Activated CD8-positive, alpha-beta memory T cell treated with anti-CD3 and anti-CD28 coated beads, Interleukin-2, amount 10 ng/mL, durations not matched to agents 7 days and 5 days (primary cell): ENCODE measurements around the gene SLC25A13. TPM values are rescaled to one million over a fixed set of nuclear protein-coding genes. Genes with fewer than 3 reads are reported as not detected.

Experiments
- ATAC-seq: fragments of 150-1000 bp; cut with Tn5 transposase; one replicate; pipeline ENCODE4 v1.10.0; 2021; ENCODE audit warnings: moderate library complexity
- CTCF ChIA-PET: fragments of 350-600 bp; sonication (Branson Sonifier 250); formaldehyde crosslinking; loops from one replicate; lab custom pipeline; 2021; ENCODE audit warnings: antibody characterized with exemption; lab: Charles Lee
- DNase-seq: peaks from one replicate; pipeline ENCODE4 v3.0.0-alpha.2; 2020
- H3K27ac Mint-ChIP-seq: one replicate; pipeline ENCODE4 v1.8.0; 2021; ENCODE audit warnings: mild to moderate bottlenecking, mixed read lengths
- H3K27me3 Mint-ChIP-seq: one replicate; pipeline ENCODE4 v1.8.0; 2021; ENCODE audit warnings: mixed read lengths
- H3K36me3 Mint-ChIP-seq: one replicate; pipeline ENCODE4 v1.8.0; 2021; ENCODE audit warnings: mild to moderate bottlenecking, mixed read lengths
- H3K4me1 Mint-ChIP-seq: one replicate; pipeline ENCODE4 v1.8.0; 2021; ENCODE audit warnings: mixed read lengths
- H3K4me3 Mint-ChIP-seq: one replicate; pipeline ENCODE4 v1.8.0; 2021; ENCODE audit warnings: mild to moderate bottlenecking, moderate library complexity, mixed read lengths
- H3K9me3 Mint-ChIP-seq: one replicate; pipeline ENCODE4 v1.8.0; 2022; ENCODE audit warnings: low read depth, mixed read lengths
- microRNA-seq: library from miRNA; unstranded; fragments of <30 nt; microRNA quantifications from one replicate; pipeline ENCODE4 v1.2.0, GENCODE V29; 2022
- total RNA-seq, 2 experiments: library from RNA; stranded (reverse); gene quantifications; one replicate each; pipeline ENCODE4 v1.2.3, GENCODE V29; 2021

SLC25A13 gene
- total RNA-seq, 2 experiments from 2014 or later, result 7.9 to 10.4 TPM

DNA sequence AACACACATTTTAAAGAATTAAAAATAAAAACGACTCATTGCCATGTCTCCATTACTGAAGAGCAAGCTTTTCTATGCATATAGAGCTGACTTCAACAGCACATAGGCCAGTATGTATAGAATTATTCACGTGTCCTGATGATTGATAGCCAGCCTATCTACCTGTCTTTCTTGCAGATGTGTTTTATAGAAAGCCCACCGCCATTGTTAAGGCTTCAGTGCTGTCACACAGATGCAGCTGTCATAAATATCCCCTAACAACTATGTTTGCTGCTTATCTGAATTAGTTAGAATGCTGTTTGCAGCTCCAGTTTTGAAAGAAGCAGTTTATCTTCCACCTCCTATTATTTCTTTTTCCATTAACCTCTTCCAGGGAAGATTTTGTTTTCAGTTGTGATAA is 235.9 kb downstream of the SLC25A13 start:
- no peak overlapping the region for H3K27ac Mint-ChIP-seq
- H3K4me3 Mint-ChIP-seq, result no peak overlapping the region
- no peaks in the 10 kb centered on the region for H3K9me3 Mint-ChIP-seq
- H3K4me1 Mint-ChIP-seq, result no peaks in the 10 kb centered on the region
- H3K27me3 Mint-ChIP-seq, result peaks cover 29% of the 10 kb centered on the region
- DNase-seq (no peak), ATAC-seq (no peak)
- no peaks in the 10 kb centered on the region for H3K36me3 Mint-ChIP-seq
- CTCF ChIA-PET, result interaction anchor here (1.0 to 1.1 kb wide), 2 partner anchors 10 to 11 kb away, joined by 3 to 4 read pairs; no protein-coding TSS in a partner anchor

DNA sequence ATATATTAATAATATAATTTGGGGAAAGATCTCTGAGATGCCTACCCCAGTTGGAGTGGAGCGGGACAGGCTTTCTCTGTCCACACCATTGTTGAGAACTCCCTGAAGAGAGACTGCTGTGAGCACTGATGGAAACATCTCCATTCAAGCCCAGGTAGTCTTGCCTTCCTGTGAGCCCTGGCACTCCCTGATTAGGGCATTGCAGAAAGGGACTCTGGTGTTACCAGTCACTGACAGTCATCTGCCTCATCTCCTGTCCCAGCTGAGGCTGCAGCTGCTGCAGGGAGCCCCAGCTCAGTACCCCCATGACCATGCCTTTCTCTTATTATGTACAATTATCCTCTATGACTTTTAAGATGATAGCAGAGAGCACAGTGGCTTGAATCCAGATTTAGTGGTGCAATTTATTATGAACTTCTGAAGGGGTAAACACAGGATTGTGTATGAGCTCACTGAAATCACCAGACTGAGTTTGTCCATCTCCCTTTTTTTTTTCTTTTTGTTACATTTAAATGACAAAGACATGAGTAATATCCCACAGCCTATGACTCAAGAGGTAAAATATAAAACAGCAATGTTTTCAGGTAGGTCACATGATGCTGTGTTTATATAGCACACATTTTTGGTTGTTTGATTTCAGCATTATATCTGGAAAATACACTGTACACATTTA is 236.9 kb downstream of the SLC25A13 start:
- ATAC-seq, result no peak
- CTCF ChIA-PET, result interaction anchor here (1.1 kb wide), 1 partner anchor 10 kb away, joined by 4 read pairs; no protein-coding TSS in a partner anchor
- no peaks in the 10 kb centered on the region for H3K36me3 Mint-ChIP-seq

DNA sequence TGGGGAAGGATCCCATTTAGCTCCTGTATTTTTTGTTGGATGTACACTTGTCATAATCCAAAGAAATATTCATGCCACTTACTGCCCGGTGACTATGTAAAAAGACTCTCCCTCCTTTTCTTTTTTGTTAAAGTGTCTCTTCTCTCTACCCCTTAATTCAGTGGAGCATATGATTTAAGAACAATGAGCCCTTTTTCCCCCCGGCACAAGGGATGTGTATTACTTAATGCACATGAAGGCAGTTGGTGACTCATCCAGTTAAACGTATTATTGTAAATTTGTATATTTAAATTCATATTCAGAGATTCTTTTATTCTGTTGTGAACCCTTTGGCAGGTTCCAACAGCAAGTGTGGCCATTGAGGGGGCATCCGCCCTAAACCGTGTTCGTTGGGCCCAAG is 241.9 kb downstream of the SLC25A13 start:
- H3K27ac Mint-ChIP-seq, result no peak overlapping the region
- CTCF ChIA-PET, result no interaction called here
- ATAC-seq (no peak), DNase-seq (no peak)
- H3K36me3 Mint-ChIP-seq, result no peaks in the 10 kb centered on the region
- H3K4me3 Mint-ChIP-seq, result no peak overlapping the region
- peaks cover 41% of the 10 kb centered on the region for H3K27me3 Mint-ChIP-seq
- H3K4me1 Mint-ChIP-seq, result peaks cover 5% of the 10 kb centered on the region
- H3K9me3 Mint-ChIP-seq, result no peaks in the 10 kb centered on the region

More for the DNA sequence above, 236.9 kb downstream of the SLC25A13 start:
- H3K27ac Mint-ChIP-seq, result no peak overlapping the region
- peaks cover 25% of the 10 kb centered on the region for H3K27me3 Mint-ChIP-seq
- no peak overlapping the region for H3K4me3 Mint-ChIP-seq
- no peaks in the 10 kb centered on the region for H3K9me3 Mint-ChIP-seq
- H3K4me1 Mint-ChIP-seq, result no peaks in the 10 kb centered on the region
- DNase-seq, result no peak

DNA sequence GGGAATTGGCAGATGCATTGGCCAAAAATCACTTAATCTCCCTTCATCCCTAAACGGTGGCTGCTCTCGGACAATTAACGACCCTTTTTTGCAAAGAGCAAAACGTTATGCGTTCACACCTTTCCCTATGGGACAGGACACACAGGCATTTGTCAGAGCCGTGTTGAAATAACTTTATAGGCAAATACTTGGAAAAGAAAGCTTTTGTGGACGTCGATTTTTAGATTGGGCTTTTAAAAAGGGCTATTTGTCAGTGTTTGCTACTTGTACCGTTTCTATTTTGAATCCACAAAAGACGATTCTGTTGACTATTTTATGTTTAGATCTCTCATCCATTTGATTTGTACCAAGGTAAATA is 245.6 kb downstream of the SLC25A13 start:
- CTCF ChIA-PET, result interaction anchor here (0.6 to 2.2 kb wide), 6 partner anchors 10 to 1778 kb away, joined by 3 to 16 read pairs (median 3); no protein-coding TSS in a partner anchor
- Mint-ChIP-seq H3K27ac (no peak overlapping the region), H3K4me3 (peak overlapping the region; percentile 67), H3K4me1 (peaks cover 5% of the 10 kb centered on the region), H3K27me3 (peaks cover 50% of the 10 kb centered on the region), H3K36me3 (no peaks in the 10 kb centered on the region), H3K9me3 (no peaks in the 10 kb centered on the region)
- ATAC-seq (no peak), DNase-seq (no peak)

DNA sequence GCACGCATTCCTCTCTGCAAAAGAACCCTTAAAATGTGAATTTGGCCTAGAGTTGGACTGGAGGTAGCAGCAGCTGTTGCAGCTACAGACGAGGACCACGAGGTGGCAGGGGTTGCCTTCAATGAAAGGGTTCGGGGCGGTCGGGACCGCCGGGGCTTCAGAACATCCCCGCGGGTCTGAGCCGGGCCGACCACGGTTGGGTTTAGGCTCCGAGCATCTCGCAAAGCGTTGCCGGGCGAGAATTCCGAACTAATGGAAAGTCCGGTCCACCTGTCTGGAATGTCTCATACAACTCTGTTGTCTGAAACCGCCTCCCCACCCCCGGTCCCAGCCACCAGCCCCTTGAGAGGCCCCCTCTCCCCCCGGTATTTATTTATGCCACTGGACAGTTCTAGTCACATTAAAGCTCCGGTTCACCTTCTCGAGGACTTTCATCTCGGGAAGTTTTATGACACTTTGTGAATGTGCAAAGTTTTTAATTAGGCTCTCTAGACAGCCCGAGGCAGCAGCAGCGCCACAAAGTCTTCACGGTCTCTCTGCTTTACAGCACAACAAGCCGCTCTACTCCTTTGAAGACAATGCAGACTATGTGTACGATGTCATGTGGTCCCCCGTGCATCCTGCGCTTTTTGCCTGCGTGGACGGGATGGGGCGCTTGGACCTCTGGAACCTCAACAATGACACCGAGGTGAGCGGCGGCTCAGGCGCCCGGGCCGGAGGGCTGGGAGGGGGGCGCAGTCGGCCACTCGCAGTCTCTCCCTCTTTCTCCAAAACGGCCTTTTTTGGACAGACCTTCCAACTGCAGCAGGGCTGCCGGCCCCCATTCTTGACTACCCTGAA is 246.2 kb downstream of the SLC25A13 start:
- DNase-seq, result peak; percentile 58
- Mint-ChIP-seq H3K9me3 (no peaks in the 10 kb centered on the region), H3K27me3 (peaks cover 51% of the 10 kb centered on the region), H3K4me3 (peak overlapping the region; percentile 67), H3K4me1 (peaks cover 5% of the 10 kb centered on the region), H3K27ac (no peak overlapping the region), H3K36me3 (no peaks in the 10 kb centered on the region)
- peak; percentile 92 for ATAC-seq
- CTCF ChIA-PET, result interaction anchor here (0.6 to 2.0 kb wide), 6 partner anchors 8 to 1778 kb away, joined by 3 to 16 read pairs (median 4); no protein-coding TSS in a partner anchor

DNA sequence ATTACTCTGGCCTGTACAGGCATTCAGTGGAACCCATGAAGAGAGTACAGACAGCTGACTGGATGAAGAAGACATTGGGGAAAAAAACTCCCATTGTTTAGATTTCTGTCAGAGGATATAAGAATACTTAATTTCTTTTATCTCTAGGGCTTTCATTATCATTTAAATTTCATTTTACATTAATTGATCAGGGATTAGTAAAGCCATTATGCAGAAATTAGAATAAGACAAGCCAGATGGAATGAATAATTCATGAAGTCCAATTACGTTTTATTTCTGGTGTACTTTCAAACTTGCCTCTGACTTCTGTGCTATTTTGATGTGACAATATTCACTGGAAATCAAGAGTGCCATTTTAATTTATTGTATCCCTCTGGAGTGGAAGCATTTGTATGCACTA is 247.0 kb downstream of the SLC25A13 start:
- CTCF ChIA-PET, result interaction anchor here (0.6 to 2.0 kb wide), 4 partner anchors 9 to 952 kb away, joined by 3 to 16 read pairs (median 4); no protein-coding TSS in a partner anchor
- DNase-seq (no peak), ATAC-seq (no peak)
- H3K27me3 Mint-ChIP-seq, result peaks cover 57% of the 10 kb centered on the region
- H3K9me3 Mint-ChIP-seq, result no peaks in the 10 kb centered on the region
- no peaks in the 10 kb centered on the region for H3K36me3 Mint-ChIP-seq
- no peak overlapping the region for H3K27ac Mint-ChIP-seq
- peaks cover 5% of the 10 kb centered on the region for H3K4me1 Mint-ChIP-seq
- H3K4me3 Mint-ChIP-seq, result no peak overlapping the region

Small RNA genes within 50 kb of the gene (microRNA-seq; reads per million reads assigned to microRNA genes)
- gene MIR591, result not detected
